Putamen (tissue), 1 donor: ENCODE results near the gene TNFRSF14.

Experiments used
- DNase-seq: peaks from one replicate; pipeline ENCODE4 v3.0.0-alpha.2; 2016; ENCODE audit warnings: low spot score

Gene TNFRSF14

GRCh38 chr1:2556277-2556677 lies at the start of gene TNFRSF14:
TSS of gene TNFRSF14 (plus strand) at chr1:2556371. CDS start at chr1:2556665, 294 bp downstream.
- no peak for DNase-seq

DNA sequence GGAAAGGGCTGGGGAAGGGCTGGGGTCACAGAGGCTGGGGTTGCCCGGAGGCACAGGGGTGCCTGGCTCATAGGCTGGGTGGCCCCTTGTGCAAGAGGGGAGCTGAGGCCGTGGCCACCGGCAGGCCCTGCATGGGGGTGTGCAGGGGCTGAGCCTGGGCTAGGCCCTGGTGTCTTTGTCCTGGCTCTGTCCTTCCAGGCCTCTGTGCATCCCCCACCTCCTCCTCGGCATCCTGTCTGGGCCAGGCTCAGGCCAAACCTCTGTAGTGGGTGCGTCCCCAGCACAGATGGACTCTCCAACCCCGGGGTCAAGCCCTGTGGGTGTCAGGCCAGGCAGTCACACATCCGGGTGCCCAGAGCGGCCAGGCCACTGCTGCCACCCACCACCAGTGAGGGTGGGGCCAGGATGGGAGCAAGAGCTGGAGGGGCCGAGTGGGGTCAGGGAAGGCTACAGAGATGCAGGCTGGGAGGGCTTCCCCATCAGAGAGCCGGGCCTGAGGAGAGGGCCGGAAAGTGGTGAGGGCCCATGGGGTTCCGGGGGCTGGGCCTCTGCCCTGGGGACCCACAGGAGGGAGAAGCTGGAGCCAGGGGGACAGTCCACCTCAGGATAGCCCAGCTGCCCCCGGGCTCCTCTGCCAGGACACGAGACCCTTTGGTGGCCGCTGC lies 49.1 kb upstream of the TNFRSF14 start:
- DNase-seq, result no peak

GRCh38 chr1:2507744-2508155 lies 48.4 kb upstream of the TNFRSF14 start:
- no peak for DNase-seq

GRCh38 chr1:2508180-2508579 lies 48.0 kb upstream of the TNFRSF14 start:
- no peak for DNase-seq

GRCh38 chr1:2508751-2509150 lies 47.4 kb upstream of the TNFRSF14 start:
- DNase-seq, result no peak

DNA sequence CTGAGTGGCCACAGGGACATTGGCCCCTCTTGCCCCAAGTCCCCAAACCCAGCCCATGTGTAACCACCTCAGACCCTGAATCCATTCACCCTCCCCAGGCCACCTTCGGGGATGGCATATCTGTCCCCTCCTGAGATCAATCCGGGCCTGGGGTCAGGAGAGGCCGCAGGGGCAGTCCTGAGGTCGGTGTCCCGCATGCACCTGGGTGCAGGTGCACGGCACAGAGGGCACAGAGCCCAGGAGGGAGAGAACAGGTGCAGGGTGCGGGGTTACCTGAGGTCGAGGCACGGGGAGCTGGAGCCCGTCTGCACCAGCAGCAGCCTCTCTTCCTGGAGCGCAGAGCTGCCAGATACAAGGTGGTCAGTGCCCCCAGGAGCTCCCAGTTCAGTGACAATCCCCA lies 46.6 kb upstream of the TNFRSF14 start:
- DNase-seq, result no peak

- DNase-seq, result no peak
These were observed 45.6 kb upstream of the TNFRSF14 start for GRCh38 chr1:2510366-2511155.

- DNase-seq, result no peak
These were observed 43.2 kb upstream of the TNFRSF14 start for GRCh38 chr1:2512862-2513421.

GRCh38 chr1:2513939-2514652 lies 42.1 kb upstream of the TNFRSF14 start:
- DNase-seq, result no peak

DNA sequence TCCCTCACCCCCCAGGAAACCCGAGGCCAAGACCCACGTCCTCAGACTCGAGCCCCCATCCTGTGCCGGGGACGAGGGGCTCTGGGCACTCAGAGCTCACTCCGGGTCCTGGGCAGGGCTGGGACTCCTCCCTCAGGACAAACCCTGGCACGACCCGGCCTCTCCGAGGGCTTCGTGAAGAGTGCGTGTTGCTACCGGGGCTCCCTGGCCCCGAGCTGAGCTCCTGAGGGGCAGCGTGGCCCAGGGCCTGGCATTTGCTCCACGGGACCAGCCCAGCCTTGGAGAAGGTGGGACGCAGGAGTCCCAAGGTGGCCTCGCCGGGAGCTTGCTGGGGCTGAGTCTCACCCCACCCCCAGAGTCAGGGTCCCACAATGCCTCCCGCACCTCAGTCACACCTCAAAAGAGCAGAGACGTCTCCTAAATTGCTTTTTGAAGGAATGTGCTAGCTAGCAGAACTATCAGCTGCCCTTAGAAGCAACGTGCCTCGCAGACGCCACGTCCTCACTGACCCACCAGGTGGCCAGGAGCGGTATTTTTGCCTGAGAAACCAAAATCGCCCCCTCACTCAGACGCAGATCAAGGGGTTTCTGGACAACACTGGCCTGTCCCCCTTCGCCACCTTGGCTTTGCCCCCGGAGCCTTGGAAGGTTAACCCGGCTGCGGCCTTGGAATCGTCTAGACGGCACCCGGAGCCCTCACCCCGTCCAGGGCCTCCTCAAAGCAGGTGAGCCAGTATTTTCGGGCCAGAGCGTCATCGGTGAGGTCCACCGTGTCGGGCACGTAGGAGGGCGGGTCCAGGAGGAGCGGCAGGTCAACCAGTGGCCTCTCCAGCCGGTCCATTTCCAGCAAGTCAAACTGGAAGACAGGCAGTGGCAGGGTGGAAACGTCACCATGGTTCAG lies 41.1 kb upstream of the TNFRSF14 start:
- no peak for DNase-seq

DNA sequence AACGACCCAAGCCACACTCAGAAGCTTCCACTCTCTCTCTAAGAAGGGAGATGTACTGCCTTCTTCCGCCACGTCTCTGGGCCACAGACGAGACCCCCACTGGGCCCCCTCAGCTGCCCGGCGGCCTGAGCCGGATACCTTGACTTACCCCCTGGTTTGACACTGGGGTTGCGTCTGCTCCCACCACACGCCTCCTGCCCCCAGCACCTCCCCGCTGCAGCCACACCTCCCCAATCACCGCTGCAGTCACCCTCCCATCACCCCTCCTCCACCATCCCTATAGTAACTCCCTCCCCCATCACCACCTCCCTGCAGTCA lies 40.4 kb upstream of the TNFRSF14 start:
- no peak for DNase-seq

- DNase-seq, result no peak
These were observed 40.0 kb upstream of the TNFRSF14 start for GRCh38 chr1:2516124-2516523.

DNA sequence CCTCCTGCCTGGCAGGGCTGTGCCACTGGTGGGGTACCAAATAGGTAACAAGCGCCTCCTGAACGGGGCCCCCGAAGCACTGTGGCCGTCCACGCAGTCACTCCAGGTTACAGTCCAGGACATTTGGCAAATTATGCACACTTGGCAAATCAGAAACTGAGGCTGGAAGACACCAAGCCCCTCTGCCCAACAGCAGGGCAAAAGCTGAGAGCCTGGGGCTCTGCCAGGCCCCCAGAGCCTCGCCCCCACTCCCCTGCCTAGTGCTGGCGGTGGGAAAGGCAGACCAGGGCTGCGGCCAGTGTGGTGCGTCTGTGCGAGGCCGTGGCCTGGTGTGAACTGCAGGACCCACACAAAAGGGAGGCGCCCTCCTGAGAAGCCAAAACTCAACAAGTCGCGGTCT lies 39.2 kb upstream of the TNFRSF14 start:
- DNase-seq, result no peak

GRCh38 chr1:2517966-2518365 lies 38.2 kb upstream of the TNFRSF14 start:
- DNase-seq, result no peak

DNA sequence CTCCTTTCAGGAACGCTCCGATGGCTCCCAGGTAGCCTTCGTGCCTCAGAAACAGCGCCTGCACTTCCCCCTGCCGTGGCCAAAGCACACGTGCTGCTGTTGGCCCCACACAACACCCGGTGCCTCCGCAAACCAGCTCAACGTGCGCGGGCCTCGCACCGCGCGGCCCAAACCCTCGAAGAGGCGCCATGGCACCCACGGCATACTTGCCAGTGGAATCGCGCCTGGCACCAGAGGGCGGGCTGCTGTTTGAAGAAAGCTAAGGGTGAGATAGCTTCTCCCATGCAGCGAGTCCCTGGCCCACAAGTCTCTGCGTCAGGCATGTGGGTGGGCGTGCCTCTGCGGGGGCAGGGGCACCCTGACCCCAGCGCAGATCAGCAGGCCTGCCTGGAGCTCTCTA lies 37.6 kb upstream of the TNFRSF14 start:
- no peak for DNase-seq

GRCh38 chr1:2519029-2519685 lies 37.0 kb upstream of the TNFRSF14 start:
- no peak for DNase-seq

DNA sequence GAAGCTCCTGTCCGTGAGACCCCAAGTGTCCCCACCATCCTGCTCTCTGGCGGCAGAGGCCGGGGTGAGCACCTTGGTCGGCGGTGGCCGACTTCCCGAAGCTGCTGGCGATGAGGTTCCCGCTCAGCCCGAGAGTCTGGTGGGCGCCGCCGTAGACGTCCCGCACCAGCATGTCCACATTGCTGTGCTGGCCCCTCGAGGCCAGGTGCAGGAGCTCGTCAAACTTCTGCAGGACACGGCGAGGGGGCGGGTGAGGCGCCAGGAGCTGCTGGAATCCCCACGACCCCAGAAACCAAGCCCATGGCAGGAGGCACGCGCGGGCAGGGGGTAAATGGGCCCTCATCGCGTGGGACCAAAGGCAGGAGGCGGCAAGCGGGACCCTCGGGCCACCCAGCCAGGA lies 36.4 kb upstream of the TNFRSF14 start:
- DNase-seq, result no peak

GRCh38 chr1:2520206-2520605 lies 36.0 kb upstream of the TNFRSF14 start:
- DNase-seq, result no peak

GRCh38 chr1:2520806-2521205 lies 35.4 kb upstream of the TNFRSF14 start:
- no peak for DNase-seq

- DNase-seq, result no peak
These were observed 33.9 kb upstream of the TNFRSF14 start for GRCh38 chr1:2522230-2522629.

- no peak for DNase-seq
These were observed 32.8 kb upstream of the TNFRSF14 start for GRCh38 chr1:2523191-2523890.
